ENCODE data around the gene SYNGR3. TPM values are rescaled to one million over a fixed set of nuclear protein-coding genes. Genes with fewer than 3 reads are reported as not detected.
A peak's percentile ranks its signal among the peaks of the same experiment; 100 is the strongest.

Gene SYNGR3
- total RNA-seq, 1 donor from 2014 or later = 2.1 TPM

DNA sequence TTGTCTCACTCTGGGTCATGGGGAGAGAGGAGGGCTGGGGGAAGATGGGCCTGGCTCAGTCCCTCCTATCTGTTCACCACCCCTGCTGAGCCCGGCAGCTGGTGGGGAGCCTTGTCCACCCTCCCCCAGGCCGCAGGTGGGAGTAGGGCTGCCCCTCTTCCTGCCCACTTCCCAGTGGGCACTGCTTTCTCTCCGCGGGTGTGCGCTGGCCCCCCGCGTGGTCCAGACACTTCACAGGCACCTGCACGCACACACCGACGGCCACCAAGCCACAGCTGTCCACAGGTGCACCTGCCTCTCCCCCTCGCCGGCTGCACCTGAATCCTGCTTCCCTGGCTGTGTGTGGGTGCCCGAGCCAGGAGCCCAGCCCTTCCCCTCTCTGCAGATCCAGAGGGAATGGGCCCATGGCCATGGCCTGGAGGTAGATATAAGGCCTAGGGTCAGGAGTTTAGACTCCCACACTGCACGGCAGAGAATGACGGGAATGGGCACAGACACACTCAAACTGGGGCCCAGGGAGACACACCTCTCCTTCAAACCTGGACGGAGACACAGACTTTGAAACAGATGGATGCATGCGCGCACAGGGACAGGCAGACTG lies 39.0 kb downstream of the SYNGR3 start:
- Mint-ChIP-seq H3K36me3 (ENCODE audit: low read depth) (no peaks in the 10 kb centered on the region), H3K27me3 (ENCODE audit: low read depth) (peaks cover 29% of the 10 kb centered on the region), H3K4me1 (peaks cover 11% of the 10 kb centered on the region), H3K27ac (ENCODE audit: unreplicated experiment) (no peak overlapping the region), H3K9me3 (no peaks in the 10 kb centered on the region), H3K4me3 (no peak overlapping the region)
- TF ChIP-seq, protein P1, sequence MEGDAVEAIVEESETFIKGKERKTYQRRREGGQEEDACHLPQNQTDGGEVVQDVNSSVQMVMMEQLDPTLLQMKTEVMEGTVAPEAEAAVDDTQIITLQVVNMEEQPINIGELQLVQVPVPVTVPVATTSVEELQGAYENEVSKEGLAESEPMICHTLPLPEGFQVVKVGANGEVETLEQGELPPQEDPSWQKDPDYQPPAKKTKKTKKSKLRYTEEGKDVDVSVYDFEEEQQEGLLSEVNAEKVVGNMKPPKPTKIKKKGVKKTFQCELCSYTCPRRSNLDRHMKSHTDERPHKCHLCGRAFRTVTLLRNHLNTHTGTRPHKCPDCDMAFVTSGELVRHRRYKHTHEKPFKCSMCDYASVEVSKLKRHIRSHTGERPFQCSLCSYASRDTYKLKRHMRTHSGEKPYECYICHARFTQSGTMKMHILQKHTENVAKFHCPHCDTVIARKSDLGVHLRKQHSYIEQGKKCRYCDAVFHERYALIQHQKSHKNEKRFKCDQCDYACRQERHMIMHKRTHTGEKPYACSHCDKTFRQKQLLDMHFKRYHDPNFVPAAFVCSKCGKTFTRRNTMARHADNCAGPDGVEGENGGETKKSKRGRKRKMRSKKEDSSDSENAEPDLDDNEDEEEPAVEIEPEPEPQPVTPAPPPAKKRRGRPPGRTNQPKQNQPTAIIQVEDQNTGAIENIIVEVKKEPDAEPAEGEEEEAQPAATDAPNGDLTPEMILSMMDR (conservative IDR thresholded peaks at IDR 0.05) = no peak
- DNase-seq (ENCODE audit: low read depth, low spot score) = no peak

DNA sequence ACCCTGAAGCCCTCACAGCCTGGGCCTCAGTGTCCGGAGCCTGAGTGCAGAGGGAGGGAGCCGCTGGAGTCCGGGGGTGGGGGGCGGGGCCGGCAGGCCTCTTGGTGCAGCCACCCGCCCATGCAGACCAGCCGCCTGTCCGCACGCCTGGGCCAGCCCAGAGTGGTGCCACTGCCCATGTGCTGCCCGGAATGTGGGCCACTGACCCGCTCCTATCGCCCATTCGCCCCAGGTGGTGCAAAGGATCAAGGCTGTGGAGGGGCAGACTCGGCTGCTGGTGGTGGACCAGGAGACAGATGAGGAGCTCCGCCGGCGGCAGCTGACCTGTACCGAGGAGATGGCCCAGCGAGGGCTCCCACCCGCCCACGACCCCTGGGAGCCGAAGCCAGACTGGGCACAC lies 39.6 kb downstream of the SYNGR3 start:
- H3K4me1 Mint-ChIP-seq = peaks cover 10% of the 10 kb centered on the region
- H3K27ac Mint-ChIP-seq (ENCODE audit: unreplicated experiment) = no peak overlapping the region
- peaks cover 27% of the 10 kb centered on the region for H3K27me3 Mint-ChIP-seq (ENCODE audit: low read depth)
- H3K36me3 Mint-ChIP-seq (ENCODE audit: low read depth) = no peaks in the 10 kb centered on the region
- H3K4me3 Mint-ChIP-seq = no peak overlapping the region
- H3K9me3 Mint-ChIP-seq = no peaks in the 10 kb centered on the region
- DNase-seq (ENCODE audit: low read depth, low spot score) = no peak
- TF ChIP-seq, protein P1 (conservative IDR thresholded peaks at IDR 0.05) = no peak

DNA sequence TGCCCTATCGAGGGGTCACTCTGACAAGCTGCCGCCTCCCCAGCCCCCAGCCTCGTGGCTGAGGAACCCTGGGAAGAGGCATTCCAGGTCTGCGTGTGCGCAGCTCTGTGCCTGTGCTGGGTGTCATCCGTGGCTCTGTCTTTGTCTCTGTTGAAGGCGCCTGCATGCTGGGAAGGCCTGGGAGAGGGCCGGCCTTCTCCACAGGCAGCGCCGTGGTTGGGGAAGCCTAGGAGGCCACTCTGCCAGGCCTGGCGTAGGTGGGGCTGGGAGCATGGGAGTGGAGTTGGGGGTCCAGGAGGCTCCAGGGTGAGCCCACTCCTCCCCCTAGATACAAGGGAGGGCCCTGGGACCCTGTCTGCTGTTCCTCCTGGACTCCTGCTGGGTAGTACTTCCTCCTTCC lies 40.3 kb downstream of the SYNGR3 start:
- peak overlapping the region; percentile 49 for H3K4me3 Mint-ChIP-seq
- no peaks in the 10 kb centered on the region for H3K36me3 Mint-ChIP-seq (ENCODE audit: low read depth)
- H3K4me1 Mint-ChIP-seq = peaks cover 9% of the 10 kb centered on the region
- no peaks in the 10 kb centered on the region for H3K9me3 Mint-ChIP-seq
- no peak overlapping the region for H3K27ac Mint-ChIP-seq (ENCODE audit: unreplicated experiment)
- DNase-seq (ENCODE audit: low read depth, low spot score) = no peak
- TF ChIP-seq, protein P1 (conservative IDR thresholded peaks at IDR 0.05) = no peak
- H3K27me3 Mint-ChIP-seq (ENCODE audit: low read depth) = peaks cover 26% of the 10 kb centered on the region

DNA sequence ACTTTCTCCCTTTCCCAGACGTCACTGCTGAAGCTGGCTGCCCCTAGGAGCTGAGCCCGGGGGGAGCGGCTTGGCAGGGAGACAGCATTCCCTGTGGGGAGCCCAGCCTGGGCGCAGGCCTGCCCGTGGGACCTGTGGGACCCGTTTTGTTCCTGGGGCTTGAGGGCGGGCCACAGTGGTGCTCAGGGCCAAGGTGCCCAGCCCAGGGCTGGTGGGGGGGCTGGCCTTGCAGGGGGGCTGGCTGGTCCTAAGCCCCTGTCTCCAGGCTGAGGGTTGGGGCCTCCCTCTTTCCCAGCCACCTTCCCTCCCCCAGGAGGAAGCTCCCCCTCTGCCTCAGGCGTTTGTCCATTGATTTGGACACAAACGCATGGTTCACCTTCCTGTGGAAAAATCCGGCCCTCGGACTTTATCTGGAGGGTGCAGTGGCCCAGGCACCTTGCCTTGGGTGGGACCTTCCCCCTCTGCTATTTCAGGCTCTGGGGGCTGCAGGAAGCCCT lies 41.4 kb downstream of the SYNGR3 start:
- DNase-seq (ENCODE audit: low read depth, low spot score) = no peak
- no peak overlapping the region for H3K27ac Mint-ChIP-seq (ENCODE audit: unreplicated experiment)
- no peaks in the 10 kb centered on the region for H3K36me3 Mint-ChIP-seq (ENCODE audit: low read depth)
- H3K4me1 Mint-ChIP-seq = peaks cover 9% of the 10 kb centered on the region
- TF ChIP-seq, protein P1 (conservative IDR thresholded peaks at IDR 0.05) = no peak
- H3K27me3 Mint-ChIP-seq (ENCODE audit: low read depth) = peaks cover 20% of the 10 kb centered on the region
- no peaks in the 10 kb centered on the region for H3K9me3 Mint-ChIP-seq
- H3K4me3 Mint-ChIP-seq = no peak overlapping the region

DNA sequence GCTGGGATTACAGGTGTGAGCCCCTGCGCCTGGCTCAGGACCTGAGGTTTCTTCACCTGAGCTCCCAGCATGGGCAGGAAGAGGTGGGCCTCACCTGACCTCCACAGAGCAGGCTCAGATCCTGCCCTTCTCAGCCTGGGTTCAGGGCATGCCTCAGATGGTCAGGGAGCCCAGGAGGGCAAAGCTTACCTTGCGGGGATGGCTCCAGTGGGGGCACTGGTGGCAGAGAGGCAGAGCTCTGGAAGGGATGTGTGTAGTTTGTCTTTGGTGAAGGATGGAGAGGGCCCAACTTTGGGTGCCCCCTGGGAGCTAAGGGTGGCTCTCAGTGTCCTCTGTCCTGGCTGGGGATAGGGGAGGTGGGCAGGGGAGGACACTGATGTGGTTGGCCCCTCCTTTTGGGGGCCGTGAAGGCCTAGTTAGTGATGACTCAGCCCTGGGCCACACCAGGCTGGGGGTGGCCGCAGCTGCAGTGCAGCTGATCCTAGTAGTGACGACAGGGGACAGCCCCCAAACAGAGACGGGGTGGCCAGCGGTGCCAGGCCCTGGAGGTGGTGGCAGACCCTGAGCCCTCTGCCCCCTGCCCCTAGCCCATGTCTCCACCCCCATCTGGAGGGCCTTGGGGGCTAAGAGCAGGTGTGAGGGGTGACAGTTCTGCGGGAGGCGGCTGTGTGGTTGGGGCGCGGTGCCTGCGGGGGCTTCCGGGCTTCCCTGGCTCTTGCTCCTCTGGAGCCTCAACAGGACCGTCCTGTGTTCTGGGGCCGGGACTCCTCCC lies 42.7 kb downstream of the SYNGR3 start:
- no peaks in the 10 kb centered on the region for H3K36me3 Mint-ChIP-seq (ENCODE audit: low read depth)
- peaks cover 8% of the 10 kb centered on the region for H3K4me1 Mint-ChIP-seq
- DNase-seq (ENCODE audit: low read depth, low spot score) = no peak
- peak overlapping the region; percentile 19 for H3K27ac Mint-ChIP-seq (ENCODE audit: unreplicated experiment)
- peaks cover 16% of the 10 kb centered on the region for H3K27me3 Mint-ChIP-seq (ENCODE audit: low read depth)
- no peaks in the 10 kb centered on the region for H3K9me3 Mint-ChIP-seq
- H3K4me3 Mint-ChIP-seq = no peak overlapping the region
- TF ChIP-seq, protein P1 (conservative IDR thresholded peaks at IDR 0.05) = no peak

All from neural crest cell (in vitro differentiated cells).